Measurements from ENCODE around the gene RALA.
"Not testable (repeated sequence)": the region's sequence is repeated elsewhere in the genome, so short reads cannot be mapped to it uniquely, and the experiment has no call there.

RALA gene

GRCh38 chr7:39688611-39689480 lies 65.5 kb downstream of the RALA start:
- no peak for DNase-seq

- no peak for DNase-seq
Observed at GRCh38 chr7:39691821-39692220, 68.4 kb downstream of the RALA start.

- not testable (repeated sequence) for DNase-seq
Observed at GRCh38 chr7:39693086-39693485, 69.7 kb downstream of the RALA start.

DNA sequence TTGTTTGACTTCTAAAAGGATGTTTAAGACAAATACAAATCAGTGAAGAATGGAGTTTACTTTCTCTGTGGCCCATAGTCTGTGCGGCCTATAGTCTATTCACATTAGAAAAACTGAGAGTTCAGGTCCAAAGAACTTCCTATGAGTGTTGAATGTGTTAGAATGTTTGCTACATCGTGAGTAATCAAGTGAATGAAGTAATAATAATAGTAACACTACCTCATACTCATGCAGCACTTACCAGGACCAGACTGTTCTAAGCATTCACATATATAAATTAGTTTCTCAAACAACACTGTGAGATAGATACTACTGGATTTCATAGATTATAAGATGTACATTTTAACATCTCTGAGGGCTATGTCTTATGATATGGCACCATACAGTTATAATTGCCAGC lies 70.4 kb downstream of the RALA start:
- DNase-seq, result no peak

GRCh38 chr7:39695852-39696586 lies 72.6 kb downstream of the RALA start:
- no peak for DNase-seq

GRCh38 chr7:39696631-39697030 lies 73.3 kb downstream of the RALA start:
- no peak for DNase-seq

DNA sequence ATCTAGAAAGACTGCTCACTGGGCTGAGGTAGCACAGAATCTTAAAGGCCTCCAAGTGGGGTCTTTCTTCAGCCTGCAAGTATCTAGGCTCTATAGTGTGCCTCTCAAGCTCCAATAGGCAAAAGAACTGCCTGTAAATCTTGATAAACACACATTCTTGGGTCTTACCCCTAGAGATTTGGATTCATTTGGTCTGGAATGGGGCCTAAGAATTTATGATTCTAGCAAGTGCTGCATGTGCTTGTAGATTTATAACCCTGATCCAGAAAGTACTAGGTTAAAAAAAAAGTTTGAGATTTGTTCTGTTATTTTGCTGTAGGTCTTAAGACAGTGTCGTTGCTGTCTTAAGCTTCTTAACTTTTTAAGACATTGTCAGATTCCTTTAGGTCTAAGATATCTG lies 74.1 kb downstream of the RALA start:
- DNase-seq, result no peak

DNA sequence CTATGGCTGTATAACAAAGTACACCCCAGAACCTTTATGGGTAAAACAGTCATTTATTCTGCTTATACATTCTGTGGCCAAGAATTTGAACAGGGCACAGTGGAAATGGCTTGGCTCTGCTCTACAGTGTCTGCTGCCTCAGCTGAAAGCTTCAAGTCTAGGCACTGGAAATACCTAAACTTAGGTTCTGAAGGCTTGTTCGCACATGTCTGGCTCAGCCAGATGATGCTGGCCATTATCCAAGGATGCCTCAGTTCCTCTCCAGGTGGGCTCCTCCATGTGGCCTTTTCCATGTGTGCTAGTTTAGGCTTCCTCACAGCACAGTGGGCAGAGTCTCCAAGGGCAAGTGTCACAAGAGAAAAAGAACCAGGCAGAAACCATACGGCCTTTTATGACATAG lies 76.8 kb downstream of the RALA start:
- no peak for DNase-seq

DNA sequence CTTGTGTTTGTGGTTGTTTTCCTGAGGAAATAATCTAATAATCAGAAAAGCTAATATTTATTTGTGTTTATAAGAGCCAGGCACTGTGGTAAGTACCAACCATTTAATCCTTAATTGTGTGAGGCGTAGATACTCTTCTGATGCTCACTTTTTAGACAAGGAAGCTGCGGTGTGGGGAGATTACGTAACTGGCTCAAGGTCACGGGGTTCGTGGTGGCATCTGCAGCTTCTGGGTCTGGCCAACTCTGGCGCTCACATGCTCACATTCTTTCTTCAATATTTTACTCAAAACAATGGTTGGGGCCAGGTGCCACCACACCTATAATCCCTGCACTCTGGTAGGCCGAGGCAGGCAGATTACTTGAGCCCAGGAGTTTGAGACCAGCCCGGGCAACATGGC lies 77.6 kb downstream of the RALA start:
- peak; percentile 80 to 83 for DNase-seq

GRCh38 chr7:39702133-39702532 lies 78.8 kb downstream of the RALA start:
- no peak for DNase-seq

DNA sequence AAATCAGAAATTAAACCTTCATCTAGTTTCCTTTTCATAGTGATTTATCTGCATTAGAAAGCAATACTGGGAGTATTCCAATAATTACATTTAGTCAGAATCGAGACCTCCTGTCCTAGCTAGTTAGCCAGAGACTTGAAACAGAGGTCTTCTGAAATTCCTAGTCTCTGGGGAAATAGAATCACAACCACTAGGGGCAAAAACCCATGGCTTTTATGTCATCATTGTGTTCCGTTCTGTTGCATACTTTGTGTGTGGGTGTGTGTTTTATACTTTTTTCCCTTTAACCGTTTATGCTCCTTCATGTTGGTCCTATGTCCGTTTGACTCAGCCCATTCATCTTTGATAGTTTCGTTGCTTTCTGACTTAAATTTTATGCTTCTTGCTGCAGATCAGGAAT lies 79.8 kb downstream of the RALA start:
- no peak for DNase-seq

GRCh38 chr7:39709029-39709428 lies 85.7 kb downstream of the RALA start:
- DNase-seq, result no peak

- DNase-seq, result no peak
Observed at GRCh38 chr7:39709768-39710311, 86.5 kb downstream of the RALA start.

DNA sequence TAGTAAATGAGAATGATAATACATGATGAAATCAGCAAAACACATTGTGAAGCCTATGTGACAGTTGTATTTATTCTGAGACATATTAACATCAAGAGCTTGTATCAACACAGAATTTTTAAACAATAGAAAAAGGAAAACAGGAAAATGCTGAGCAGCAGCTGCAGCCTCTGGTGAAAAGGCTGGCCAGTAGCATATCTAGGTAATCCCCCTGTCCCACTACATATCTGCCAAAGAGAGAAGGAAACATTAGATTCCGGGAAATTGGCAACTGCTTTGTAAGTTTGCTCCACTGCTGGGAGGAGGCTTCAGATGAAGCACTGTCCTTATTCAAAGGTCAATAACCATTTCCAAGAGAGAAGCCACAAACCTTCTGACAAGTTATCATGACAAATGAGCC lies 89.4 kb downstream of the RALA start:
- no peak for DNase-seq

DNA sequence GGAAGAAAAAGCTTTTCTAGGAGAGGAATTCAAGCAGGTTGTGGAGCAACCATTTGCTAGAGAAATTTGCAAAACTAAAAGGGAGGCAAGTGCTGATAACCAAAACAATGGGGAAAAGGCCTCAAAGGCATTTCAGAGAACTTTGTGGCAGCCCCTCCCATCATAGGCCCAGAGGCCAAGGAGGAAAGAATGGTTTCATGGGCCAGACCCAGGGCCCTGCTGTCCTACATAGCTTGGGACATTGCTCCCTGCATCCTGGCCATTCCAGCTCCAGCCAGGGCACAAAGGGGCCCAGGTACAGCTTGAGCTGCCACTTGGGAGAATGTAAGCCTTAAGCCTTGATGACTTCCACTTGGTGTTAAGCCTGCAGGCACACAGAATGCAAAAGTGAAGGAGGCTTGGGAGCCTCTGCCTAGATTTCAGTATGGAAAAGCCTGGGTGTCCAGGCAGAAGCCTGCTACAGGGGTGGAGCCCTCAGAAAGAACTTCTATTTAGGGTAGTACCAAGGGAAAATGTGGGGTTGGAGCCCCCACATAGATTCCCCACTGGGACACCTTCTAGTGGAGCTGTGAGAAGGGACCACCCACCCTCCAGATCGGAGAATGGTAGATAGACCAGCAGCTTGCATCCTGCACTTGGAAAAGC lies 91.2 kb downstream of the RALA start:
- DNase-seq, result no peak

DNA sequence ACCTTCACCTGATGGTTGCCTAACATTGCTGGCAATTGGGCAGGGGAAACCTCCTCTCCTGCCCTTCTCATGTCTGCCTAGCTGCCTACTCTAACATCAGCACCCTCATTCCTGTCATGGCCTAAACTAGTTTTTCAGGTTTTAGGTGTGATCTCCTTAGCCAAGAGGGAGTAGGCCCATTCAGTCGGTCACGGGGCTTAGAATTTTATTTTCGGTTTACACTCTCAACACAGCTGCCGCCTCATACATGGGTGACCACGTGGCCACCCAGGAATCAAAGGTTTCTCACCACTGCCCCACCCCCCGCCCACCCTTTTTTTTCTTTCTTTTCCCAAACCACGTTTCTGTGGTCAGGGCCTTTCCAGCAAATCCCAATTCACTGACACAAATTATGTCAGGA lies 97.2 kb downstream of the RALA start:
- no peak for DNase-seq

GRCh38 chr7:39721345-39721744 lies 98.0 kb downstream of the RALA start:
- DNase-seq, result no peak

GRCh38 chr7:39721919-39722597 lies 98.7 kb downstream of the RALA start:
- no peak for DNase-seq

- DNase-seq, result no peak
Observed at GRCh38 chr7:39727231-39728012, 104.0 kb downstream of the RALA start.

GRCh38 chr7:39732837-39733804 lies 109.7 kb downstream of the RALA start:
- DNase-seq, result peak; percentile 79 to 89

Data from AML-193 (cell line).